Stomach smooth muscle (tissue), 2 donors: ENCODE measurements around the gene GRID2.

Source experiments
- H3K27ac ChIP-seq: one replicate; pipeline ENCODE4 v1.7.0; 2013; ENCODE audit warnings: mild to moderate bottlenecking, low read length, inconsistent platforms
- H3K27me3 ChIP-seq, 2 donors: one replicate each; pipeline ENCODE4 v1.7.0; 2013; ENCODE audit warnings: low read length in 2 of 2; ENCODE audit not compliant: insufficient read depth in 2 of 2, control insufficient read depth in 1 of 2
- H3K36me3 ChIP-seq, 2 donors: one replicate each; pipeline ENCODE4 v1.7.0; 2013; ENCODE audit warnings: low read length in 2 of 2; ENCODE audit not compliant: control insufficient read depth in 2 of 2, insufficient read depth in 2 of 2
- H3K4me1 ChIP-seq: one replicate; pipeline ENCODE4 v1.7.0; 2013; ENCODE audit warnings: low read length; ENCODE audit not compliant: control insufficient read depth, insufficient read depth
- H3K4me3 ChIP-seq, 2 donors: one replicate each; pipeline ENCODE4 v1.7.0; 2013; ENCODE audit warnings: low read length in 2 of 2
- H3K9ac ChIP-seq, 2 donors: one replicate each; pipeline ENCODE4 v1.7.0; 2013; ENCODE audit warnings: low read length in 2 of 2, mild to moderate bottlenecking in 1 of 2
- H3K9me3 ChIP-seq, 2 donors: one replicate each; pipeline ENCODE4 v1.7.0; 2013; ENCODE audit warnings: low read length in 2 of 2; ENCODE audit not compliant: control insufficient read depth in 2 of 2
- donor health status: healthy.
- donor health status: Pancreatic carcinoma.

Gene GRID2

DNA sequence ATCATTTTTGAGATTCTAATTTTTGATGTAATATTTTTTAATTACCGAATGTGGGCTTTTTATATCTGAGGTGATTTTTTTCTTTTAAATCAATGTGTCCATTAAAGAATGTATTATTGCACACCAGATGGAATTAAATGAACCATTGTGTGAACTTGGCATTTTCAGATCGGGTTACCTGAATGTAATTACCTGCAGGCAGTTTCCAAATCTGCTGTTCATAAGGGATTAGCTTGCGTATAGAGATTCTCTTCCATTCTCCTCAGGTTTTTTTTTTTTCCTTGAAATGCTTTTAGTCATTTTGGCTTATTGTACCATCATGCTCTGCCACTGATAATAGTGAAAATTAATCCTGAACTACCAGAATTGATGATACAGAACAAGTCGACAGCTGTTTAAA lies 1013.3 kb downstream of the GRID2 start:
- H3K4me3 ChIP-seq: no peak overlapping the region
- H3K4me1 ChIP-seq: no peaks in the 10 kb centered on the region
- no peak overlapping the region for H3K27ac ChIP-seq
- no peaks in the 10 kb centered on the region for H3K9me3 ChIP-seq
- H3K27me3 ChIP-seq: no peaks in the 10 kb centered on the region
- no peaks in the 10 kb centered on the region for H3K36me3 ChIP-seq
- H3K9ac ChIP-seq: no peak overlapping the region

DNA sequence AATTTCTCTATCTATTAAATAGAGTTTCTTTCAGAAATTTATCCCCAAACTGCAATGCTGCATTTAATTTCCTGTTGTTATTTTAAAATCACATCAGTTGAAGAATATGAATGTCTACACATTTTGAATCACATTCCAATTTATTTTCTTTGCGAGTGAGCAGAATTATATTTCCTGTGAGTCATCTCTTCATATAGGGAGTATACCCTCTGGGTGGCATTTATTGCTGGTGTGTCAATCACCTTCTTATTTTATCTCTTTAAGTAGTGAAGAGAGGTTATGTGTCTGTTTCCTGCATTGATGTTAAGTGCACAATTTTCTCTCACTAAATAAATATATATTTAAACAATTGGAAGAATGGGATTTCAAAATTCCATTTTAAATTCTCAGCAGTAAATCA lies 1013.8 kb downstream of the GRID2 start:
- Histone ChIP-seq H3K9me3 (no peaks in the 10 kb centered on the region), H3K27me3 (no peaks in the 10 kb centered on the region), H3K36me3 (no peaks in the 10 kb centered on the region), H3K4me1 (no peaks in the 10 kb centered on the region), H3K27ac (no peak overlapping the region), H3K9ac (no peak overlapping the region), H3K4me3 (no peak overlapping the region)

DNA sequence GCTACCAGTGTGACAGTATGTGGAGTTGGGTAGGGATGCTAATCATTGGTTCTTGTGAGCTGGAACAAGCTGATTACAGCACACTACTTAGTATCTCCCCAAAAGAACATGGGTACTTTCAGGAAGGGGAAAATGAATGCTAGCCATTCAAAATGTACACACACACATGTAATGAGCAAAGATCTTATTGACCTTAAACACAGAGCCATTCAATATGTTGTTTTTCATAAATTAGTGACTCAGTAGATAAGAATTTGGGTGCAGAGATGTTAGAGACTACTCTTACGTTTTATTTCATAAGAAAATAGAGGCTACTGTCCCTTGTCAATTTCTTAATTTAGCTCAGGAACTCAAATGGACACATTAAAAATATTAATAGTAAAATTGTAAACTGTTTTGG lies 1015.3 kb downstream of the GRID2 start:
- Histone ChIP-seq H3K27me3 (no peaks in the 10 kb centered on the region), H3K9ac (no peak overlapping the region), H3K4me3 (no peak overlapping the region), H3K9me3 (no peaks in the 10 kb centered on the region), H3K27ac (no peak overlapping the region), H3K36me3 (no peaks in the 10 kb centered on the region), H3K4me1 (no peaks in the 10 kb centered on the region)

DNA sequence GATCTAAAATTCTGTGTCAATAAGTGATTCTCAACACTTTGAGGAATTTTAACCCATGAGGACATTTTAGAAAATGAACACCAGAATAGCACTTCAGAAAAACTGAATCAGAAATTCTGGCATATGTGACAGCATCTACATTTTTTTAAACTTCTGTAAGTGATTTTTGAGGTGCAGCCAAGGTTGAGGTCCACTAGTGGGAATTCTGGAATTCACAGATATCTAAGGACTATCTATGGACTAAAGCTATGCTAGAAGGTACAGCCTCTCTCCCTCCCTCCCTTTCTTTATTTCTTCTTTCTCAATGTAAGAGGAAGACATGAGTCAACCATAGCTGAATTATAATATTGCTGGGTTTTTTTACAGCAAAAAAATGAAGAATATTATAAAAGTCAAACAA lies 1016.6 kb downstream of the GRID2 start:
- no peak overlapping the region for H3K9ac ChIP-seq
- no peak overlapping the region for H3K27ac ChIP-seq
- no peaks in the 10 kb centered on the region for H3K27me3 ChIP-seq
- H3K4me1 ChIP-seq: no peaks in the 10 kb centered on the region
- no peaks in the 10 kb centered on the region for H3K9me3 ChIP-seq
- H3K4me3 ChIP-seq: no peak overlapping the region
- no peaks in the 10 kb centered on the region for H3K36me3 ChIP-seq

DNA sequence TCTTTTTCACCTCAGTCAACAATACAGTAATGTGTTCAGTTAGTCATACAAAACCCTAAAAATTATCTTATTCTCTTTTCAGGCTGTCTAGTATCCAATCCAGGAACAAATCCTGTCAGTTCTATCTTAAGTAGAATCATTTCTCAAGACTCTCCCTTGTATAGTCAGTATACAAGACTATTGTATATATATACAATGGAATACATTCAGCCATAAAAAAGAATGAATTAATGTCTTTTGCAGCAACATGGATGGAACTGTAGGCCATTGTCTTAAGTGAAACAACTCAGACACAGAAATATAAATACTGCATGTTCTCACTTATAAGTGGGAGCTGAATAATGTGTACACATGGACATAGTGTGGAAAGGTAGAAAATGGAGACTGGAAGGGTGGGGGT lies 1023.6 kb downstream of the GRID2 start:
- no peaks in the 10 kb centered on the region for H3K36me3 ChIP-seq
- H3K27ac ChIP-seq: no peak overlapping the region
- H3K4me1 ChIP-seq: no peaks in the 10 kb centered on the region
- no peak overlapping the region for H3K9ac ChIP-seq
- H3K4me3 ChIP-seq: no peak overlapping the region
- no peaks in the 10 kb centered on the region for H3K9me3 ChIP-seq
- no peaks in the 10 kb centered on the region for H3K27me3 ChIP-seq

DNA sequence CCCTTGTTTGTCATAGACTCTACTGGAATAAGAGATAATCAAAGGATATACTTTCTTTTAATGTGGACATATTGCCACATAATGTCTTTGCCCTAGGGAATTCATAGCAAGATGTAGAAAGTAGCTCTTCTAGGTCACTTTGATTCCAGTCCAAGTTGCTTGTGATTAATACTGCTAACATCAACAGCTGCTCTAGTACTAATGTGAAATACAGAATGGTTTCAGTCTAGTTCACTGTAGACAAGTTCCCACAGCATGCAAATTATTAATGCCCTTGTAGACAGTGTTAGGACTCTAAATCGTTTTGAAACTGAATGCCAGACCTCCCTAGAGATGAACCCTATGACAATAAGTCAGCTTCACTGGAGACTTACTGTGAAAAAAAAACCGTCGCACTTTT lies 1030.2 kb downstream of the GRID2 start:
- H3K4me3 ChIP-seq: no peak overlapping the region
- H3K9ac ChIP-seq: no peak overlapping the region
- H3K36me3 ChIP-seq: no peaks in the 10 kb centered on the region
- no peaks in the 10 kb centered on the region for H3K9me3 ChIP-seq
- H3K4me1 ChIP-seq: no peaks in the 10 kb centered on the region
- H3K27me3 ChIP-seq: no peaks in the 10 kb centered on the region
- no peak overlapping the region for H3K27ac ChIP-seq

DNA sequence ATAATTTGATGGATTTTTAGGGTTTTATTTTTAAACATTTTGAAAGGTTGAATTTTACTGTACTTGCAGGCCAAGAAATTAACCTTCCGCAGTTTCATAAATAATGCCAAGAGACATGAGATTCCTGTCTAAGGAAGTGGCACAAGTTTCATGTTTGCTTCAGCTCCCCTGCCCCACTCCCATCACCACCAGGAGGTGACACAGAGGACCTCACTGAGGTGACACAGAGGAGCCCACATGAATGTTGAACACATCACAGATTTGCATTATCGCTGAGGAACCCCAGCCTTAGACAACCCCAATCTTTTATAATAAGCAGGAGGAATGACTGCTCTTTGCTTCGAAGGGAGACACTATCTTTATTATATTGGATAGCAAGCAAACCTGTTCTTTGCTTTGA lies 1033.4 kb downstream of the GRID2 start:
- H3K9ac ChIP-seq: no peak overlapping the region
- no peaks in the 10 kb centered on the region for H3K9me3 ChIP-seq
- no peak overlapping the region for H3K4me3 ChIP-seq
- no peaks in the 10 kb centered on the region for H3K27me3 ChIP-seq
- H3K4me1 ChIP-seq: no peaks in the 10 kb centered on the region
- H3K36me3 ChIP-seq: no peaks in the 10 kb centered on the region
- H3K27ac ChIP-seq: no peak overlapping the region

DNA sequence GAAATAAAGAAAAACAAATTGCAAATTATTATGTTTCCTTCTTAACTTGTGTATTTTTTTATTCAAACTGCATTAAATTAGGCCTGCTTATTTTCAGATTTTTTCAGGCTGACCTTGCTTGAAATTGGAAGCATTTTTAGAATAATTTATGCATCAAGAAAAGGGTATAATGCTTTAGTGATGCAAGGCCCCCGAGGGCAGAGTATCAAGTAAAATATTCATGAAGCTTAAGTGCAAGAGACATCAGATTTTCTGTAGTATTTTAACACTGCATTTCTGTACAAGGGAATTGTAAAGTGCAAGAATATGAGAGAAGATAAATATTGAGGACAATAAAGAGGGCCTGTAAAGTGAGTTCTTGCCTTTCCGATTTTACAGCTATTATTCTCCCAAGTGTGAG lies 1039.0 kb downstream of the GRID2 start:
- Histone ChIP-seq H3K36me3 (no peaks in the 10 kb centered on the region), H3K9me3 (no peaks in the 10 kb centered on the region), H3K4me3 (no peak overlapping the region), H3K27me3 (no peaks in the 10 kb centered on the region), H3K4me1 (no peaks in the 10 kb centered on the region), H3K9ac (no peak overlapping the region), H3K27ac (no peak overlapping the region)

DNA sequence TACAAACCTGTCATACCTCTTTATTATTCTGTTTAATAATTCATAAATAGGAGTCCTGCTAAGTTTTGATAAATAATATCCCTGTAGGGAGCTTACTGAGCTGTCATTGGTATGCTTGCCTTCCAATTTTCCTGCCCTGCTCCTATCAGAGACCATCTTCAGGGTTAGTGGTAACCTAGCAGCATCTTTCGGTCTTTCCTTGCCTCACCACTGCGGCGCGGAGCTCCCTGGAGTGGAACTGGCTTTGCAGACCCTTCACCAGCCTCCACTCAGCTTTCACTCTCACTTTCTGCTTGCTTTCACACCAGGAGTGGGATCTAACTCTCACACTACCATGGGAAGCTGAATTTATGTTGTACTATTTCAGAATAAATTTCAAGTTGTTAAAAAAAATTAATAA lies 1043.1 kb downstream of the GRID2 start:
- no peaks in the 10 kb centered on the region for H3K9me3 ChIP-seq
- no peak overlapping the region for H3K27ac ChIP-seq
- no peaks in the 10 kb centered on the region for H3K27me3 ChIP-seq
- no peak overlapping the region for H3K4me3 ChIP-seq
- no peaks in the 10 kb centered on the region for H3K36me3 ChIP-seq
- H3K9ac ChIP-seq: no peak overlapping the region
- H3K4me1 ChIP-seq: no peaks in the 10 kb centered on the region

DNA sequence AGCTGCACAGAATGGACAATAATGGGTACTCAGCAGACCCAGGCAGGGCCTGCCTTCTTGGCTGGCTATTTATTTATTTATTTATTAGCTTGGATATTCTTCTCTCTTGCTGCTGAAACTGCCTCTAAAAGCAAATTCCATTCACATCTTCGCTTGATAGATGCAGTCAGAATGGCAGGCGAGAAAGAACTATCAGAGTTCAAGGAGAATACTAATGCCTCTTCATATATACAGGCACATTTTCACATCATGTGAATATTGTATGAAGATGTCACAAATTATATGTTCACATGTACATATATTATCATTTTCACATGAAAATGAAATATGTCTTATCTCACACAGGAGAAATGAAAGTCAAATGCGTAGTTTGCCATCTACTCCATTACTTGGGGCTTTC lies 1045.1 kb downstream of the GRID2 start:
- Histone ChIP-seq H3K9ac (no peak overlapping the region), H3K4me3 (no peak overlapping the region), H3K27me3 (no peaks in the 10 kb centered on the region), H3K9me3 (no peaks in the 10 kb centered on the region), H3K36me3 (no peaks in the 10 kb centered on the region), H3K27ac (no peak overlapping the region), H3K4me1 (no peaks in the 10 kb centered on the region)

DNA sequence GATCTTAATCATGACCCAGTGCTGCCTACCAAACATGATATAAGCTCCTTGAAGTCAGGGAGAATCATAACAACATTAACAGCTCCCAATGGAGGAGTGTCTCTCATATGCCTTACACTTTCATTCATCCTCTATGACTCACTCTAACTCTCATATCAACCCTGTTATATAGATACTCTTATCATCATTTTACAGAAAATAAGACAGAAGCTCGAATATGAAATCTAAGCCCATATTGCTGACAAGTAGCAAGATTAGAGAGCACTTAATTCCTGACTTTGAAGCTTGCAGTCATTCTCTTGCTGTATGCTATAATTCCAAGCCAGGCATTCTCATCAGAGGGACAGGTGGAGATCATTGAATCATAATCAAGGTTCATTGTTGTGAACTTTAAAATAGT lies 1048.1 kb downstream of the GRID2 start:
- H3K27ac ChIP-seq: no peak overlapping the region
- H3K9ac ChIP-seq: no peak overlapping the region
- H3K9me3 ChIP-seq: no peaks in the 10 kb centered on the region
- no peak overlapping the region for H3K4me3 ChIP-seq
- no peaks in the 10 kb centered on the region for H3K36me3 ChIP-seq
- no peaks in the 10 kb centered on the region for H3K27me3 ChIP-seq
- no peaks in the 10 kb centered on the region for H3K4me1 ChIP-seq

DNA sequence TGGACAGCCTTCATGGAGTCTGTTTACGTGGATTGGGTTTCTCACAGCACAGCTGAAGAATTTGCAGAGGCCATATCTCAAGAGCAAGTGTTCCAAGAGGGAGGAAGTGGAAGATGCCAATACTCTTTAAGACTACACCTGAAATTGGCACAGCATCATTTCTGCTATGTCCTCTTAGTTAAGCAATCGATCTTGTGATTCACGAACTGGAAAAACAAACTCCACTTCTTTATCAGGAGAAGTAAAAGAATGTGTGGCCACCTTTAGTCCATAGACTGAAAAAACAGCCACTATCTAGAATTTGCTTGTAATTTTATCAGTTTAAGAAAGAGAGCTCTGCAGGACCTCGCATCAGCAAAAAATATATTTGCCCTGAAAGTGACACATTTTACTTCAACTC lies 1051.6 kb downstream of the GRID2 start:
- H3K9me3 ChIP-seq: no peaks in the 10 kb centered on the region
- H3K27ac ChIP-seq: no peak overlapping the region
- H3K4me3 ChIP-seq: no peak overlapping the region
- H3K36me3 ChIP-seq: no peaks in the 10 kb centered on the region
- H3K4me1 ChIP-seq: no peaks in the 10 kb centered on the region
- H3K27me3 ChIP-seq: no peaks in the 10 kb centered on the region
- no peak overlapping the region for H3K9ac ChIP-seq
